H1 (cell line): ENCODE measurements around the gene C9orf50.

Source experiments
- CEBPB ChIP-seq: IDR thresholded peaks from 2 replicates; pipeline ENCODE4 v1.6.1; 2012; ENCODE audit warnings: low read depth, low read length
- CTCF ChIP-seq, 3 experiments: IDR thresholded peaks; 1 replicate in 2 of 3; 2 replicates in 1 of 3; pipeline versions ENCODE4 v1.5.1 to v1.6.1; 2011; ENCODE audit warnings: low read length in 3 of 3, mild to moderate bottlenecking in 3 of 3, inconsistent platforms in 2 of 3, low read depth in 1 of 3, moderate library complexity in 1 of 3; ENCODE audit not compliant: insufficient read depth in 1 of 3; ENCODE audit errors: control extremely low read depth in 1 of 3
- EZH2 ChIP-seq: fragments of 200-600 bp; sonication (generic); IDR thresholded peaks from 2 replicates; pipeline ENCODE4 v1.7.1; 2012; ENCODE audit warnings: low read depth, mild to moderate bottlenecking, moderate library complexity, low read length, inconsistent platforms; ENCODE audit not compliant: severe bottlenecking
- TF ChIP-seq, protein P1 (sequence below): IDR thresholded peaks from 2 replicates; pipeline ENCODE4 v1.6.1; 2012; ENCODE audit warnings: inconsistent platforms
- TF ChIP-seq, protein P2 (sequence below): IDR thresholded peaks from 2 replicates; pipeline ENCODE4 v1.6.1; 2012; ENCODE audit warnings: inconsistent platforms

GRCh38 chr9:129572517-129572916, 48.4 kb downstream of the C9orf50 start:
- TF ChIP-seq CEBPB (no peak), CTCF (IDR thresholded peaks at IDR 0.05; ENCODE audit: control extremely low read depth in 1 of 3, insufficient read depth in 1 of 3, low read depth in 1 of 3, low read length in 3 of 3) (no peak), EZH2 (no peak)
- TF ChIP-seq, protein P1, sequence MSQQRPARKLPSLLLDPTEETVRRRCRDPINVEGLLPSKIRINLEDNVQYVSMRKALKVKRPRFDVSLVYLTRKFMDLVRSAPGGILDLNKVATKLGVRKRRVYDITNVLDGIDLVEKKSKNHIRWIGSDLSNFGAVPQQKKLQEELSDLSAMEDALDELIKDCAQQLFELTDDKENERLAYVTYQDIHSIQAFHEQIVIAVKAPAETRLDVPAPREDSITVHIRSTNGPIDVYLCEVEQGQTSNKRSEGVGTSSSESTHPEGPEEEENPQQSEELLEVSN = no peak
- TF ChIP-seq, protein P2, sequence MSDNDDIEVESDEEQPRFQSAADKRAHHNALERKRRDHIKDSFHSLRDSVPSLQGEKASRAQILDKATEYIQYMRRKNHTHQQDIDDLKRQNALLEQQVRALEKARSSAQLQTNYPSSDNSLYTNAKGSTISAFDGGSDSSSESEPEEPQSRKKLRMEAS = no peak
